GM18519 (cell line): ENCODE data around the gene FSTL4.

Experiments
- ATAC-seq: cut with Tn5 transposase; IDR thresholded peaks from one replicate; pipeline ENCODE4 v1.9.1; 2021; ENCODE audit warnings: mild to moderate bottlenecking, moderate library complexity; ENCODE audit not compliant: unreplicated experiment, low FRiP score

FSTL4 gene

DNA sequence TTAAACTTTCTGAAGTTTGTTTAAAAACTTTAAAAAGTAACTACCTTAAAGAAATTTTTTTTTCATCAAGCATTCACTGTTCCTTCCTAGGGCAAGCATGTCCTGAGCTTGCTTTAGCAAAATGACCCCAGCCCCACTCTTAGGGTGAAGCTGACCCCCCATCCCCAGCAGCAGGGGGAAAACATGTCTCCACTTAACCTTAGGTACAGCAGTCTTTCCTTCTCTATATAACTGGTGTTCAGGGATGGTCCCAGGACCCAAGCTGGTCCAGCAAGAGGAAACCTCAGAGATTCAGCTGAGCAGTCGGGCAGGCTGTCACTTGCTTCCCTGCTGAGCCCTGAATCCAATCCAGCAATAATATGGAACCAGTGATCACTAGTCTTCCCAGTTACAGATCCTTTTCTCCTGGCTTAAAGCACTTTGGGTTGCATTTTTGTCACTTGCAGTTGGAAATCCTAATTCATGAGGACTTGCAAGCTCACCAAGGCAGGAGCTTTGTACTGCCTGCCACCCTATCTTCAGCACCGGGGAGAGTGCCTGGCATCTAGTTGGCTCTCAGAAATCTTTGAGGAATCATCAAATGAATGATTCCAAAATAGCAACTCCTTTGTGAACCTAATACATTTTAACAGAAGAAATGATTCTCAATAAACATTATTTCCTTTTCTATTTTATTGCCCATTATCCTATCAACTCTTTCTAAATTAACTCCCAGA, 91.2 kb downstream of the FSTL4 start:
- ATAC-seq = no peak

DNA sequence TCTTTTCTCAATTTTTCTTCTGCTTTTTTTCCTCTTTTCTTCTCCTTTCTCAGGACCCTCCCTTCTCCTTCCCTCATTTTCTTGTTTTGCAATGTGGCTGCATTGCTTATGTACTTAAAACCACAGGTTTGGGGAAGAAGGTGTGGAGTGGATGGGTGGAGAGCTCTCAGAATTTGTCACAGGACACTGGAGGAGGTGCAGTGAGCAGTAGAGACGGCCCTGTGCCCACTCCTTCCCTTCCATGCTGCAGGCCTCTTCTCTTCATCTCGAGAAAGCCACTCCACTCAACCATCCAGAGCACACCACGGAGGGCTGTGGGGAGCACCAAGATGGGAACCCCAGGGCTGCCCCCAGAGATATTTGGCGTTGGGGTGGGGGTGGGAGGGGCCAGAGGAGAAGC, 92.3 kb downstream of the FSTL4 start:
- ATAC-seq = no peak

DNA sequence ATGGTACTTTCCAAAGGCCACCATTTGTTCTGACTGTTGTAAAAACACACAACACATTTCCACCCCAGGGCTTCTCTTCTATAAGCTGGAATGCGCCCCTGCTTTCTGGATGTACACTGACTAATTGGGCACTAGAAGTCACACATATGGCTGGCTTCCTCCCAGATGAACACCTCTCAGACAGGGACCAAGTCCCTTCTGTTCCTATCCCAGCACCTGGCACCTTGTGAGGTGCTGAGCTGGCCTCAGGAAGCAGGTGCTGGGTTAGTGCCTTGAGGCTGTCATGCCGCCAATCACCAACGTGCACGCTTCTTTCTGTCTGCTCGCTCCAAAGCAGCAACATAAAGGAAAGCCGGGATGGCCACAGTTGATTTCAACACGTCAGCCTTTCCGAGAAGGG, 93.2 kb downstream of the FSTL4 start:
- ATAC-seq = no peak

DNA sequence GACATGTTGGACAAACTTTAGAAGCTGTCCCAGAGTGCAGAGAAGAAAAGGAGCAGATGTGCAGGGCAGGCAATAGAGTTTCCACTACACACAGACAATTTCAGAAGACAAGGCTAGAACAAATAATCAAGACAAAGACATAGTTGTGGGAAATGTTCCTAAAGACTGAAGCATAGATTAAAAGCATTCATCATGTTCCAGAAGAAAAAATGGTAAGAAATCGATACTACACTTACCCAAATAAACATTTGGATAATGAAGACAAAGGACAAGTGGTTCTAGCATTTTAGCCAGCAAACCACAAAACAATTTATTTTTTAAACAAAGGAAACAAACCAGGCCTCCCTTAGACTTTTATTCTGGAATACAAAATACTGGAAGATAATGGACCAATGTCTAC, 97.9 kb downstream of the FSTL4 start:
- ATAC-seq = no peak

DNA sequence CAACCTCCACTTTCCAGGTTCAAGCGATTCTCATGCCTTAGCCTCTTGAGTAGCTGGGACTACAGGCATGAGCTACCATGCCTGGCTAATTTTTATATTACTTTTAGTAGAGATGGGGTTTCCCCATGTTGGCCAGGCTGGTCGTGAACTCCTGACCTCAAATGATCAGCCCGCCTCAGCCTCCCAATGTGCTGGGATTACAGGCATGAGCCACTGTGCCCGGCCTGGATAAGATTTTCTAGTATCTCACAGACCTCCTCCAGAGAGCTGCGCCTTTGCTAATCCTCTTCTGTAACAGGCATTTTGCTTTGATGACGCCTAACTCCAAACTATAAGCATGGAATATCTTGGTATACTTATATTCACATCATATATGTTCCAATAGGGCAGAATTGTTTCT, 99.4 kb downstream of the FSTL4 start:
- ATAC-seq = no peak

DNA sequence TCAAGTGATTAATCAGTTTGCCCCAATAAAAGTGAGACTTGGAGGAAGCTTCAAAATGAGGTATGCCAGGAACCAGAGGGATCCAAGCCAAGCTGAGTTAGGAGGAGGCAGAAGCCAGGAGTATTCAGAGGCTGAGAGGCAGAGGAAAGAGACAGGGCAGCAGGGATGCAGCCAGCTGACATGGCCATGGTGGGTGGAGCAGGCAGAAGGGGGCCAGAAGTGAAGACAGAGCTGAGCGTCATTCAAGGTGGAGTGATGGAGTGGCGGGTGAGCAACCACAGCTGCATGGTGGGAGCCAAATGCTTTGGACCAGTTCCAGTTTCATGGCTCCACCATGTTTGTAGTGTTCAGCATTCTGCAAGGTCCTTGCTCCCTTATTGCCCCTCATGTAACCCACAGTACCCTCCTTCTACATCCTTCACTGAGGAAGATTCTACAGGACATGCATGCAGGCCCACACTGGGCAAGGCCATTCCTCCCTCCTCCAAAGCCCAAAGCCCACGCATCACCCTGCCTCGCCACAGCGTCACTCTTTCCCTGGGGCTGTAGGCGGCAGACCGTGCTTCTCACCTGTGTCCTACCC, 100.6 kb downstream of the FSTL4 start:
- ATAC-seq = no peak

DNA sequence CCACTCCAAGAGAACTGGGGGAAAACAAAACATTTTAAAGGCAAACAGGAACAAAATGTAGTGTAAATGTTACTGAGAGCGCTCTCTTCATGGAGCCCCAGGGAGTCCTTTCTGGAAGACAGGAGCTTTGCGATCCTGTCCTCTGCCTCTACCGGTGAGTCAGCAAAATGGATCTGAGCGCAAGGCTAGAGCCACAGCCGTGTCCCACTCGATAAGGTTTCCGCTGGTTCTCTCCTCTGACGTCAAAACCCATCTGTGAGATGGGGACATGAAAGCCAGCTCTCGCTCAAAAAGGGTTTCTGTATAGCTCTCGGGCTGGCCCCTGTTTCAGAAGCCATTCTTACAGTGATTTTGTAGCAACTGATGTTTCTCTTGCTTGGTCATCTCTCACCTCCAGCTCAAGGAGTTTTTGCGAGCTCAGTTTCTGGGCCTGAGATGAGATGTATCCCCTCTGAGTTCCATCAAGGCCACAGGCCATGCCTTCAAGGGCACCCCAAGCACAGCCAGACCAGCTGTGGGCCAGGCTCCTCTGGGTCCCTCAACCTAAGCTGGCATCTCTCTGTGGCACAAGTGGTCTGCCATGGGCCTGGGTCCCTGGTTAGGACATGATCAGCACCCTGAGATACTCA, 101.6 kb downstream of the FSTL4 start:
- ATAC-seq = no peak

DNA sequence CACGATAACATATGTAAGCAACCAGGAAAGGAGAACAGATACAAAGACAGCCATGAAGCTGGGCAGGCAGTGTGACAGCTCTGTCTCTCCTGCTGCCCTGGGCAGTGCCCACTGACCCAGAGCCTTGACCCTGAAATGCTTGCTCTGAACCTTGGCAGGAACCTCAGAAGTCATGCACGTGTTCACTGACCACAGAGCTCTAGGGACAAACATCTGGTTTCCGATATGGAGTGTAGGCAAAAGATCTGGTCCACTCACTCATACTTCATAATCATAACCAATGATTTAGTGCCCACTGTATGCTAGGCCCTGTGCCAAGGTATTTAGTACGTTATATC, 102.6 kb downstream of the FSTL4 start:
- ATAC-seq = no peak

DNA sequence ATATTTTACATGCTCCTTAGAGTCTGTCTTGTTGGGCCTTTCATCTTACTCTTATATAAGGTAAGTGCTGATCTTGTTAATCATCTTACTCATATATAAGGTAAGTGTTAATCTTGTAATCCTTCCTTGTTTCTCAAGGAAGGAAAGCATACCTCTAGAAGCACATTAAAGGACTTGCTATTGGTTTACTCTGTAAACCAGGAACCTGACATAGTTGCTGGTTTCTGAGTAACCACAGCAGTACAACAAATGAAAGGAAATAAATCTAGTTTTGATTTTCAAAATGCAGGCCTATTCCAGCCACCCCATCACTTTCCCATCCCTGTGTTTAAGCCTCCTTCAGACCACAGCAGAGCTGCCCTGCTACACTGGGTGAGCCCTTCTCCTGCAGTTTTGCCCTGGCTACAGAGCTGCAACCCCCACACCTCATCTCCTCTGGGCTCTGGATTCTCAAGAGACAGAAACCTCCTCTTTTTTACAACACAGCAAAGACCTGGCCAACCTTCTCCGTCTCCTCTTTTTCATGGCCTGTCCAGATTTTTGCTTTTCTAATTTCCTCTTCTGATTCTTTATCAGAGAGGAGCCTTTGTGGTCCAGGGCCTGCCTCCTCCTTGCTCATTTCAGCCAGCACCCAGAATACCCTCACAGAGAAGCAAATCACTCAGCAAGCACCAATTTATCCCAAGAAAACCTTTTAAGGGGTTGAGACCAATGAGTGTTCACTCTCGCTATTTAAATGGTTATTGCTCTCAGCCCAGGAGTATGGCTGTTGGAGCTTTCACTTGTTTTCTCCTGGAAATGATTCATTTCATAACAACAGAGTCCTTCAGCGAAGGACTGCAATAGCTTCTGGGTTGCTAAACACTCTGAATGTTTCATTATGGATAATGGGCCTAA, 103.2 kb downstream of the FSTL4 start:
- no peak for ATAC-seq

DNA sequence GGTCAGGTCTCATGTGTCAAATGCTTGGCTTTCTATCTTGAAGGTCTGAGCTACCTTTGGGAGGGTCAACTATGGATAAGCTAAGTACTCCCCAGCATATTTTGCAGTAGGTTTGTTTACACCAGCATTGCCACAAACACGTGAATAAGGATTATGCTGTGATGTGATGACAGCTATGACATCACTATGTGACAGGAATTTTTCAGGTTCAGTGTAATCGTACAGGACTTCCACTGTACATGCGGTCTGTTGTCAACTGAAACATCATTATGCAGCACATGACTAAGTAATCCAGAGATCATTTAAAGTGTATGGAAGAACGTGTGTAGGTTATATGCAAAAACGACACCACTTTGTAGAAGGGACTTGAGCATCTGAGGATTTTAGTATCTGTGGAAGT, 104.0 kb downstream of the FSTL4 start:
- ATAC-seq = no peak

DNA sequence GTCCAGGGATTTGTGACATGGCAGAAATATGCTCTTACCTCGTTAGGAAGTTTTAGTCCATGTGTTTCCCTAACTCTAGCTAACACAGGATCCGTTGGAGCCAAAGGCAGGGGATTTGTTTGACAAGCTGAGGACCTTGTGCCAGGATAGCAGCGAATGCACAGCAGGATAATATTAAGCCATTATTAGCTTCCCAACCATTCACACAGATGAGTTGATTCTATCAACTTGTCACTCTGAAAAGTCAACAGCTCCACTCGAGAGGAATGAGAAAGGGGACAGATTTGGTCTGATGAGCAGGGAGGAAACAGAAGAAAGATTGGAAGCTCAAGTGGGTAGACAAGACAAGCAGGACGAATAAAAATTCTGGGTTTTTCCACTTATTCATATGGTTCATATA, 106.2 kb downstream of the FSTL4 start:
- ATAC-seq = no peak

DNA sequence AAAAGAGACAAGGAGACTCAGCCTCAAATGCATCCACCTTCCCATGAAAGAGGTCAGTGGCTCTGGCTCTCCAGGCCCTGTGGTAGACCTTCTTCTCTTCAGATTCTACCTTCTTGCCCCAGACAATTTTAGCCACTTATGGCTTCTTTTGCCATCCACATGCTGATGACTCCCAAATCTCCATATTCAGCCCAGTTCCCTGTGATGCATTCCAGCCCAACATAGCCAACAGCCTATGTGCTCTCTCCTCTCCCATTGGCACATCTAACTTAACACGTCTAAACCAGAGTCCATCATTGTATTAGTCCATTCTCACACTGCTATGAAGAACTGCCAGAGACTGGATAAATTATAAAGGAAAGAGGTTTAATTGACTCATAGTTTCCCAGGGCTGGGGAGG, 108.8 kb downstream of the FSTL4 start:
- no peak for ATAC-seq

DNA sequence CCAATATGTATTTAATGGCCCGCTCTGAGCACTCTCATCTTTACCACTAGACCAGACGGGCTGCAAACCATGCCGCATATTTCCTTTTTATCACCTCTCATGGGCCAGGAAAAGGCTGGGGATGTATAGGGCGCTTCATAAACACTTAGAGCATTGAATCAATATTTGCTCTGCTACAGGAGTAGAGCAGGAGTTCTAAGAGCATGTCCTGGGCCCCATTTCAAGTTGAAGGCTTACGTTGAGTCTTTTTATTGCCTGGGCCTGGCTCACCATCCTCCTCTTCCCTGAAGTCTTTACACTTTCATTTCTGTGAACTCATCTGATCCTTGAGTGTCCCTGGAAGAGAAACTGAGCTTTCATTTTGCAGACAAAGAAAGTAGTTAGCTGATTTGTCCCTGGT, 112.4 kb downstream of the FSTL4 start:
- no peak for ATAC-seq

DNA sequence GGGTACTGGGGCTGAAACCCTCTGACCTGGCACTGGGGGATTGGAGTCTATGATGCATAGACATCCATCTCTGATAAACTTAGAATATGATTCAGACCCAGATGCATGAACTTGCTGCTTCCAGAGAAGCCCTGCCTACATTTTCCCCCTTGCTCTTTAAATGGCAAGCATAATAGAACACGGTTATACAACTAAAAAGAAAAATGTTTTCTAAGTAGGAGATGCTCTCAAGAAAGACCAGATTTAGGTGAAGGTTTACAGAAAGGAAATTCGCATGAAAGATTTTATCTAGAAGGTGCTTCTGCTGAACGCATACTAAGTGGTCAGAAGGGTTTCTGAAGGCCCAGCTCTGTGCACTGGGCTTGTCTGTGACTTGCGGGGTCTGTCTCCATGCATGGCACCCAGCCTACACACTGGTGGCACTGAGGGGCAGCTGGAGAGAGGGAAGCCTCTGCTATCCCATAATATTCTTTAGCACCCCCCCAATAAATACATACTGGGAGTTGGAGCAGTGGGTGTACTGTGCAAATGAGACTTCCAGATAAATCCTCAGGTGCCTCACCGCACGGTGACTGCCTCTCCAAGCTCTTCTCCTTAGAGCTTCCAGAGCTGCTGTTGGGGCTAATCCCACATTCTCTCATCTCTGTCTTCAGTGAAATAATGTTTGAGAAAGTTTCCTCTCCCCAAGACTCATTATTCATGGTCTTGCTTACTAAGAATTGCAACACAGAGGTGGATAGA, 114.6 kb downstream of the FSTL4 start:
- no peak for ATAC-seq

DNA sequence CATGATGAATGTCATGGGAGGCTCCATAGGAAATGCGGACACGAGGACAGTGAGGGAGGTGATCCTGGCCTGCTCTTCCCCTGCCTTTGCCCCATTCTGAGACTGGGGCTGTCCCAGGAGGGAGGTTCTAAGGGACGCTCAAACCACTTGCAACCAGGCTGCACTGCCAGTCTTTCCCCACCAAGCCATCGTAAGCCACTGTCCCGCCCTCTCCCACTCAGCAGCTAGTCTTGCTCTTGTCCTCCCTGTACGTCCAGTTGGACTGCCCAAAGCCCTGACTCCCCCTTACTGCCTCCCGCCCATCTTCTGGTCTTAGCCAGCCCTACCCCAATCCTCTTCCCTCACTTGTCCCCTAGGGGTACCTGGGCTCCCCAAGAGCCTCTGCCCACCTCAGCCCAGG, 115.7 kb downstream of the FSTL4 start:
- ATAC-seq = no peak

DNA sequence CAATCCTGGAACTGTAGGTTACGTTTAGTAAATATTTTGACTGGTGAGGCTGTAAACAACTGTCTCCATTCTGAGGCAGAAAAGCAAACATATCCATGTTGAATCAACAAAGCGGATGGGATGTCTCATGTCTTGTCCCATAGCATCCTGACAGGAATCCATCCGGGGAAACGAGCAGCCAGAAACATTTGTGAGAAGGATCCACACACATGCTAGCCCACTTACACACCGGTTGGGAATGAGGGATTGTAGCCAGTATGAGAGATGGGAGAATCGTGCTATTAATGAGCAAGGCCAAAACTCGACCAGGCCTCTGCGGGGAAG, 117.5 kb downstream of the FSTL4 start:
- no peak for ATAC-seq

DNA sequence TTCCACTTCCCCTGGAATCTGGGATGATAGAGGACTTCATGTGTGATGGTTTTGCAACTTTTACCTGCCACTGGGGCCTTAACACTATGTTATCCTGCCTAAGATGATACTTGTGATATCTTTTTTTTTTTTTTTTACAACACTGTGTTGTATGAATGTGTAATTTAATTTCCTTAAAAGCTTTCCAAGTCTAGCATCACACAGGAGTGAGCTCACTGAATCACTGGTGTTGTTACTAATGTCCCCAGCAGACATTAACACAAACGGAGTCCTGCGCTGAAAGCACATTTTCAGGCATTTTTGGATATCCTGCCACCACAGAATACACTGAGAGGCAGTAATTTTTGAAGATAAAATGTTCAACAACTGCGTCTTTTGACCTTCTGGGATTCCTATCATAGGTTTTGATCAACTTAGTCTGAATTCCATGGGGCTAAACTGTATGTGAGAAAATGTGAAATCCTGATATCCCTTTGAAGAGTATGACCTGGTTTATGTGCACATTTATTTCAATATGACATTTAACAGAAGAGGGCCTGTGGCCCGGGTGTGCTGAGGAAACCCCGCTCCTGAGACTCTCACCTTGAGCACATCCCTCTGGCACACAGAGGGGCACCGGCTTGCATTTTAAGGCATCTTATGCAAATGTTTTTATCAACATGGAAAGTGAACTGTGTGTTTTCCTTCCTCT, 118.0 kb downstream of the FSTL4 start:
- ATAC-seq = no peak

DNA sequence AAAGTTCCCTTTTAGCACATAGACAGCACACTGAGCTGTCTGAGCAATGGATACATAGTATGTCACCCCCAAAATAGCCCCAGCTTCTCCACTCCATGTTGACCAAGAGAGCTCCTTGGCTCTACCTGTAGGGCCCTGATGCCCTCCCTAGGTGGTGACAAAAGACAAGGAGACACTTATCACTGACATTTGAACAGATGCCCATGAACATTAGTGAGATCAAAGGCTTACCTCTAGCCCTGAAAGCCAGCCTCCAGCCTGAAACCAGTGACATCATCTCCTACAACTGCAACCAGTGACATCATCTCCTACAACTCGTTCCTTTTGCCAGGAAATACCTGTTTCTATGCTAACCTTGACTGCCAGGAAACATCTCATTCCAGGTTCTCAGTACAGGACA, 122.7 kb downstream of the FSTL4 start:
- ATAC-seq = no peak

DNA sequence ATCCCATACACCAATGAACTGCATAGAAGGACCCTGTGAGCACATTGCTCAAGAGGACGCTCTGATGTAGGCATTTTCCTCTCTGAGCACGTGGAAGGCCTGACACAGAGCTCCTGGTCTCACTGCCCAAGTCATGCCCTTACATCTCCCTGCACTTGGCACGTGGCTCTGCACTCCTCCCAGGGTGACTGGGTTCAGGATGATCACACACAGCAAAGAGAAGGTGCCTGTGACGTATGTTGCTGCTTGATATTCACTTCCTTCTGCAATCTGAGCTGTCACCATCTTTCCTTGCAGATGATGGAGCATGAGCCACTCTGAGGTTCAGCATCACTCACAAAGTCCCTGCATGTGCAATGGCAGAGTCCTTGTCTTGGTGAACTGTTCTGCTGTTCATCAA, 125.2 kb downstream of the FSTL4 start:
- no peak for ATAC-seq

DNA sequence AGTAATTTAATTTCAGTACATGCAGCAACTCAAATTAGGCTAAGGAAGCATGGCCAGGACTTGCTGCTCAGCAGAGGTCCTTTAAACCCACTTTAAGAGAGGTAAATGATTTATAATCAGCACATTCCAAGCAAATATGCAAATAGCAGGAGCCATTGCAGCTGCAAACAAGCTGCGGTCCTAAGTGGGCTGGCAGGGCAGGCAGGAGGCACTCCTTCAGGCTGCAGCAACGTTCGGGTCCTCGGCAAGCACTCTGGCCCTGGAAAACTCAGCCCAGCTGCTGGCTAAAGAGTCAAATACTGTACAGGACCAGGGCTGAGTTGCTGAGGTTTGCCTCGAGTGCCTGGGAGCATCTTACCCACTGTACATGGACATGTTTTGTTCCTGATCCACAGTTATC, 126.9 kb downstream of the FSTL4 start:
- no peak for ATAC-seq
